ENCODE measurements around the gene LCAT.
"Not testable (repeated sequence)": the region's sequence is repeated elsewhere in the genome, so short reads cannot be mapped to it uniquely, and the experiment has no call there.

The LCAT gene, protein sequence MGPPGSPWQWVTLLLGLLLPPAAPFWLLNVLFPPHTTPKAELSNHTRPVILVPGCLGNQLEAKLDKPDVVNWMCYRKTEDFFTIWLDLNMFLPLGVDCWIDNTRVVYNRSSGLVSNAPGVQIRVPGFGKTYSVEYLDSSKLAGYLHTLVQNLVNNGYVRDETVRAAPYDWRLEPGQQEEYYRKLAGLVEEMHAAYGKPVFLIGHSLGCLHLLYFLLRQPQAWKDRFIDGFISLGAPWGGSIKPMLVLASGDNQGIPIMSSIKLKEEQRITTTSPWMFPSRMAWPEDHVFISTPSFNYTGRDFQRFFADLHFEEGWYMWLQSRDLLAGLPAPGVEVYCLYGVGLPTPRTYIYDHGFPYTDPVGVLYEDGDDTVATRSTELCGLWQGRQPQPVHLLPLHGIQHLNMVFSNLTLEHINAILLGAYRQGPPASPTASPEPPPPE

GRCh38 chr16:67943619-67944504 is at the start of gene LCAT:
Gene LCAT, minus strand, starts transcription at chr16:67944120. Its CDS starts 19 bp downstream, at chr16:67944101.
- no peak for DNase-seq

DNA sequence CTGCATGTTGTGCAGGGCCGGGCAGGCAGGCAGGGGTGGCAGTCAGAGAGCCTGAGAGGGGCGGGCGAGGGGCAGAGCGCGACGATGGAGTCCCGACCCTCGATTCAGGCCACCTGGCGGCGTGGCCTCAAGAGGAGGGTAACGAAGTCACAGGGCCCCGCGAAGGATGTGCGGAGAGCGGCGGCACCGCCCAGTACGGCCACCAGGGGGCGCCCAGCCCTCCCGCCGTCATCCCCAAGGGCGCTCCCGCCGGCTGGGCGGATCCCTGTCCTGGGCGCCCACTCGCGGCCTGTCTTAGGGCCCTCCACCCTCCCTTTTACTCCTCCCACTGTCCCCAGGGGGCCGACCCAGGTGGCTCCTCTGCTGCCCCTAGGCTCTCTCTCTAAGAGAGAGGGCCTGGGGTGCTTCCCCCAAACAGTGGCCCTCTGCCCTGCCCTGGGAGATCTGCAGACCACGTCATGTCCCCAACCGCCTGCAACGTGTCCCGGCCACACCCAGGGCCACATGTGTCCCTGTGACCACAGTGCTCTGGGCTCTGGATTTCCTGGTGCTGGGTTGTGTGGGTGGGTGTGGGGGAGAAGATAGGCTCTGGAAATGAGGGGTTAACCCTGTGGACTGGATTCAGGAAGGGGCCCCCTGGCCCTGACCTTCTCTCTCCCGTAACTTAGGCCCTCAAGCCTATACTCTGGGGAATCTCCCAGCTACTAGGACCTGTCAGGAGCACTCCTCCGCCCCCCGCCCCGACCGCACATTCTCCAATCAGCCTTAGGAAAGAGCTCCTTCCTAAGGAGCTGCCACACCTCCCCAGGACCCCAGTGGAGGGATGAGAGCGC is 49.5 kb upstream of the LCAT start:
- no peak for DNase-seq

- no peak for DNase-seq
Measured at GRCh38 chr16:67992661-67993206, 48.8 kb upstream of the LCAT start.

DNA sequence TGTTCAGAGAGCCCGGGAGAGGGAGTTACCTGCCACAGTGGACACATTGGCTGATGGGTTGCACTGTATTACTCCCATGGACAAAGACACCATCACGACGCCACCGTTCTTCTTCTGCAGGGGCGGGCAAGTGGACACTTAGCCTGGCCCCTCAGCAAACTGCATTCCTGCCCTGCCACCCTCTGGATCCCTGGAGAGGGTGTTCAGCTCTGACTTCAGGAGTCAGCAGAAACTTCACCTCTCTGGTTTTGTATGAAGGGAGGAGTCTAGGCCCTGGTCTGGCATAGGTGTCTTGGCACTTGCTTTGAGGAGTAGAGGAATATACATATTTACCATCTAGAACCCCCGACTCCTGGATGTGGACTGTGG is 46.1 kb upstream of the LCAT start:
- DNase-seq: no peak

- DNase-seq: no peak
Measured at GRCh38 chr16:67989322-67990017, 45.5 kb upstream of the LCAT start.

DNA sequence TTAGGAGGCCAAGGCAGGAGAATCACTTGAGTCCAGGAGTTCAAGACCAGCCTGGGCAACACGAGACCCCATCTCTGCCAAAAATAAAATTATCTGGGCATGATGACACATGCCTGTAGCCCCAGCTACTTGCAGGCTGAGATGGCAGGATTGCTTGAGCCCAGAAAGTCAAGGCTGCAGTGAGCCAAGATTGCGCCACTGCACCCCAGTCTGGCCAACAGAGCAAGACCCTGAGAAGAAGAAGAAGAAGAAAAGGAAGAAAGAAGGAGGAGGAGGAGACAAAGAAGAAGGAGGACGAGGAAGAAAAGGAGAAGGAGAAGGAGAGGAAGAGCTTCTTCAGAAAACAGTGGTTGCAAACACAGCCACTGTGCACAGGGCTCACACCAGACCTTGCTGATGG is 44.8 kb upstream of the LCAT start:
- DNase-seq: no peak

DNA sequence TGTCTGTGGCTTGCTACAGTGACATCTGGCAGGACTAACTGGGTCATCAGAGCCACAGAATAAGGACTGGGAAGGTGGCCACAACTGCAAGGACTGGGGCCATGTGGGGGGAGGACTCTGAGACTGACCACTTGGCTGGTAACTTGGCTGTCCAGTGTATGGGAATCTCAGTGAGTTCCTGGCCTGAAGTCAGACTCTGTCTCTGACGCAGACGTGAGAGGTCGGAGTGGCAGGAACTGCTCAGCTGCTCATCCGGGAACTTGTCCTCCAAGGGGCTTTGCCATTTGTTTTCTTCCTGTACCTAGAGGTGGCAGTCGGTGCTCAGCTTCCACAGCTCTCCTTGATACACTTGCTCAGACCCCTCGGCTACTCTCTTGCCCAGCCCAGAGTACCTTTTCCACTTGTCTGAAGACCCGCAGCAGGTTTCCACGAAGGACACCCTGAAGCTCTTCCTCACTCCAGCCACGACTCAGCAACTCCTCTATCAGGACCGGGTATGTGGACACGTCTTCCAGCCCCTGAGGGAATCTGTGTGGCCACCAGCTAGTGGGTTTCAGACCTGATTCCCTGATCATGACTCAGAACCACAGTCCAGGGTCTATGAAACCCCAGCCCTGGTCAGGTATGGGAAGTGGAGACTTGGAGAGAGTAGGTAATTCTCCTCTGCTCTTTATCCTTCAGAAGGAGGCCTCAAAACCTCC is 43.7 kb upstream of the LCAT start:
- DNase-seq: no peak

DNA sequence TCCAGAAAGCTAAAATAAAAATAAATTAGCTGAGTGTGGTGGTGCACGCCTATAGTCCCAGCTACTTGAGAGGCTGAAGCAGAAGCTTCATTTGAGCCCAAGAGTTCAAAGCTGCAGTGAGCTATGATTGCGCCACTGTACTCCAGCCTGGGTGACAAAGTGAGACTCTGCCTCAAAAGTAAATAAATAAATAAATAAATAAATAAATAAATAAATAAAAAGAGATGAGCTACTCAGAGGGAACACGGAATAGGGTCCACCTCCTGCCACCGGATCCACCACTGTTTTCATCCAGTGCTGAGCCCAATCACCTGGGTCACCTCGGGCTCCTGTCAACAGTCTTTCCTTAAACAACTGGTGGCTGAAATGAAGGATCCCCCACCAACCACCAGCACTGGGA is 43.0 kb upstream of the LCAT start:
- no peak for DNase-seq

- DNase-seq: no peak
Measured at GRCh38 chr16:67982011-67982696, 38.2 kb upstream of the LCAT start.

DNA sequence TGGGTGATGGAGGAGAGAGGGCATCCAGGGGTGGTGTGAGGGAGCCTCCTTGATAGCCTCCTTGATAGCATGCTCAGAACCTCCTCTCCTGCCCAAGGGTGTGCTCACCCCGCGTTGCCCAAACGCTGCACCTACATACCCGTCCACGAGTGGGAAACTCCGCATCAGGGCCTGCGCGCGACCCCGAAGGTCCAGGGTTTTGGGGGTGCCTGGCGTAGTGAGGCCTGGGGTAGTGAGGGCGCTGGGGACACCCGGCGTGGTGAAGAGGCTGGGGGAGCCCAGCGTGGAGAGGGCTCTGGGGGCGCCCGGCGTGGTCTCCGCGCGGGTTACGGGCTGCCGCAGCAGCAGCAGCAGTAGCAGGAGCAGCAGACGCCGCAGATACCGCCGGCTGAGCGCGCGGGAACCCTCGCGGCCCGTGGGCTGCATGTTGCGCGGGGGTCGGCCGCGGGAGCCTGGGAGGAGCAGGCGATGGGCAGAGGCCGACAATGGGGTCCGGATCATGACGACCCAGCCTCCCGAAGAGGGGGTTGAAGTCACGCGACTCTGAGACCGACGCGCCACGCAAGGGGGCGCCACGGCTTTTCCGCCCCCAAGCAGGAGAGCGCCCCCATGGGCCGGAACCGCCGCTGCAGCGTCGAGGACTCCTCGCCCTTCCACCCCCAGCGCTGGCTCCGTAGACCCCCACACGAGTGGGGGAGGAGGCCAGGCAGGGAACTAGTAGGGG is 36.2 kb upstream of the LCAT start, which contains the start of gene DPEP3:
Gene DPEP3, minus strand, starts transcription at position 545 of the 724 bp plus-strand sequence. Its CDS starts 119 bp downstream, at position 426.
- DNase-seq: no peak

- no peak for DNase-seq
Measured at GRCh38 chr16:67977469-67978227, 33.7 kb upstream of the LCAT start.

DNA sequence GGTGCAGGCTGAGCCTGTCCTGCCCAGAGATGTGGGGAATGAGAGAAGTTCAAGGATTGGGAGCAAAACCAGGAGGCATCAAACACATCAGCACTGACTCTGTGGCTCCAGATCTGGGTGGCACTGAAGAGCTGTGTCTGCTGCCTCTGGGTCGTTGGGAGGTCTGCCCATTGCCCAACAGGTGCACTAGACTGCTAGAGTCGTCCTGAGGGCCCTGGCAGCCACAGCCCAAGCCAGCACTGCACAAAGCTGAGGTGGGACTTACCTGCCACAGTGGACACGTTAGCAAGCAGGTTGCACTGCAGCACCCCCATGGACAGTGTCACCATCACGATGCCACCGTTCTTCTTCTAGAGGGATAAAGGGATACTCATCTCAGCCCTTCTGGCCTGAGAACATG is 33.1 kb upstream of the LCAT start:
- no peak for DNase-seq

- no peak for DNase-seq
Measured at GRCh38 chr16:67976205-67976604, 32.3 kb upstream of the LCAT start.

GRCh38 chr16:67975321-67976105 is 31.6 kb upstream of the LCAT start:
- no peak for DNase-seq

- DNase-seq: not testable (repeated sequence)
Measured at GRCh38 chr16:67972285-67972684, 28.4 kb upstream of the LCAT start.

GRCh38 chr16:67971111-67971510 is 27.2 kb upstream of the LCAT start:
- DNase-seq: no peak

DNA sequence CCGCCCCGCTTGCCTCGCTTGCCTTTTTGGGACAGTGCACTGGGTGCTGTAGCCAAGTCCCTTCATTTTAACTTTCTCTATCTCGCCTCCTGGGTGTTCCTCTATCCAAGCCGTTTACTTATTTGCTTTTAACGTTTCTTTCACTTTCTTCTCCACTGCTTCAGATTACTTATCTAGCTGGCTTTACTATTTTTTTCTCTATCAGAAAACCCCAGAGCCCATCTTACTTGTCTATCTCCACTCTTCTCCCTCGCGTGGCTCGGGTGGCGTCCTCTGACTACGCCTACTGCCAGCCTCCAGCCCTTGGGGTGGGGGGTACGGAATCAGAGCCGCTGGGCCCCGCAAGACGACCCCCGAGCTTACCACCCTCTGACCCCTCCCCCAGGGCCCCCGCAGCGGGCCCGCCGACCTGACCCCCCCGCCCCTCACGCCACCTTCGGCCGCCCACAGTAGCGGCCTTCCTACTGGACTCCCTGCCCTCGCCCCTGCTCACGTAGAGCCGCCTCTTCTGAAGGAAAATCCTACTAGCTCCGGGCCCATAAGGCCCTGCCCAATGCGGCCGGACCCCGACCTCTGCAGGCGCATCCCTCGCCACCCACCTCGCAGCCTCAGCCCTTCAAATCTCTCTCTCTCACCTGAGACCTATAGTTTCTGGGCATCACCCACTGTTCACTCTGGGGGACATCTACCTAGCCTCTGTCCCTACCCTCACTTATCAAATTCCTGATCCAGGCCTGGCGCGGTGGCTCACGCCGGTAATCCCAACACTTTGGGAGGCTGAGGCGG is 25.5 kb upstream of the LCAT start:
- DNase-seq: no peak

Measured in NCI-H187 treated with DMSO at 0.1 percent for 48 hours (cell line).